H9 (cell line): Measurements from ENCODE around the gene NYAP1. TPM values are rescaled to one million over a fixed set of nuclear protein-coding genes. Genes with fewer than 3 reads are reported as not detected.

Source experiments
- DNase-seq: peaks from one replicate; pipeline ENCODE4 v3.0.0-alpha.2; 2017
- H2AFZ ChIP-seq: one replicate; pipeline ENCODE4 v1.6.1; 2013; ENCODE audit warnings: mild to moderate bottlenecking, low read length, control low read depth, moderate library complexity
- H2AK5ac ChIP-seq: 2 replicates; pipeline ENCODE4 v1.6.1; 2013; ENCODE audit warnings: low read length, control low read depth, mixed read lengths; ENCODE audit not compliant: insufficient read length
- H2BK120ac ChIP-seq: one replicate; pipeline ENCODE4 v1.6.1; 2013; ENCODE audit warnings: low read depth, mild to moderate bottlenecking, low read length, control low read depth, inconsistent platforms; ENCODE audit not compliant: poor library complexity, severe bottlenecking
- H2BK12ac ChIP-seq: 2 replicates; pipeline ENCODE4 v1.6.1; 2013; ENCODE audit warnings: low read length, control low read depth, mixed read lengths, low read depth; ENCODE audit not compliant: insufficient read length
- H2BK15ac ChIP-seq: 2 replicates; pipeline ENCODE4 v1.6.1; 2013; ENCODE audit warnings: low read depth, low read length, control low read depth
- H2BK20ac ChIP-seq: one replicate; pipeline ENCODE4 v1.6.1; 2013; ENCODE audit warnings: low read depth, mild to moderate bottlenecking, low read length, control low read depth, inconsistent platforms; ENCODE audit not compliant: poor library complexity, severe bottlenecking
- H2BK5ac ChIP-seq: 2 replicates; pipeline ENCODE4 v1.6.1; 2013; ENCODE audit warnings: low read length, control low read depth, mixed read lengths; ENCODE audit not compliant: insufficient read length
- H3K14ac ChIP-seq: 2 replicates; pipeline ENCODE4 v1.6.1; 2013; ENCODE audit warnings: low read length, control low read depth; ENCODE audit not compliant: insufficient read depth
- H3K18ac ChIP-seq: 2 replicates; pipeline ENCODE4 v1.6.1; 2013; ENCODE audit warnings: low read depth, mild to moderate bottlenecking, mixed read lengths, low read length, control low read depth; ENCODE audit not compliant: insufficient read length
- H3K23ac ChIP-seq: 2 replicates; pipeline ENCODE4 v1.6.1; 2013; ENCODE audit warnings: low read length, control low read depth, mixed read lengths, low read depth; ENCODE audit not compliant: insufficient read length
- H3K23me2 ChIP-seq: 2 replicates; pipeline ENCODE4 v1.6.1; 2013; ENCODE audit warnings: low read depth, mild to moderate bottlenecking, mixed read lengths, low read length, control low read depth; ENCODE audit not compliant: insufficient read length, poor library complexity, severe bottlenecking
- H3K27ac ChIP-seq: 2 replicates; pipeline ENCODE4 v1.5.1; 2013; ENCODE audit warnings: low read length, control low read depth, mixed read lengths, low read depth; ENCODE audit not compliant: insufficient read length
- H3K27me3 ChIP-seq: 2 replicates; pipeline ENCODE4 v1.6.1; 2013; ENCODE audit warnings: low read length, control low read depth, inconsistent platforms; ENCODE audit not compliant: insufficient read depth
- H3K4ac ChIP-seq: 2 replicates; pipeline ENCODE4 v1.6.1; 2013; ENCODE audit warnings: low read depth, mild to moderate bottlenecking, control low read depth, inconsistent platforms, low read length, moderate library complexity
- H3K4me1 ChIP-seq: 2 replicates; pipeline ENCODE4 v1.6.1; 2013; ENCODE audit warnings: low read length, control low read depth, inconsistent platforms; ENCODE audit not compliant: insufficient read depth
- H3K4me2 ChIP-seq: 2 replicates; pipeline ENCODE4 v1.6.1; 2013; ENCODE audit warnings: low read length, control low read depth, mixed read lengths; ENCODE audit not compliant: insufficient read length, insufficient read depth
- H3K56ac ChIP-seq: 2 replicates; pipeline ENCODE4 v1.6.1; 2013; ENCODE audit warnings: low read depth, mild to moderate bottlenecking, mixed read lengths, low read length, control low read depth; ENCODE audit not compliant: insufficient read length
- H3K79me1 ChIP-seq: 2 replicates; pipeline ENCODE4 v1.6.1; 2013; ENCODE audit warnings: low read depth, mild to moderate bottlenecking, moderate library complexity, low read length, control low read depth, inconsistent platforms; ENCODE audit not compliant: insufficient read depth, poor library complexity, severe bottlenecking
- H3K79me2 ChIP-seq: 2 replicates; pipeline ENCODE4 v1.6.1; 2013; ENCODE audit warnings: low read length, control low read depth, inconsistent platforms; ENCODE audit not compliant: insufficient read depth
- H3K9ac ChIP-seq: 2 replicates; pipeline ENCODE4 v1.6.1; 2013; ENCODE audit warnings: low read length, control low read depth, mixed read lengths; ENCODE audit not compliant: insufficient read length; ENCODE audit errors: extremely low read depth
- H3K9me3 ChIP-seq: one replicate; pipeline ENCODE4 v1.6.1; 2013; ENCODE audit warnings: low read depth, low read length, inconsistent platforms; ENCODE audit not compliant: control insufficient read depth
- H3T11ph ChIP-seq: one replicate; pipeline ENCODE4 v1.6.1; 2013; ENCODE audit warnings: mild to moderate bottlenecking, low read length, control low read depth, inconsistent platforms
- H4K20me1 ChIP-seq: one replicate; pipeline ENCODE4 v1.6.1; 2013; ENCODE audit not compliant: control insufficient read depth, insufficient read length, insufficient read depth
- H4K5ac ChIP-seq: 2 replicates; pipeline ENCODE4 v1.6.1; 2013; ENCODE audit warnings: low read depth, mild to moderate bottlenecking, mixed read lengths, low read length, control low read depth; ENCODE audit not compliant: insufficient read length
- H4K8ac ChIP-seq: replicated peaks from 2 replicates; pipeline ENCODE4 v1.6.1; 2013; ENCODE audit warnings: low read length, control low read depth, mixed read lengths, low read depth; ENCODE audit not compliant: insufficient read length
- H4K91ac ChIP-seq: 2 replicates; pipeline ENCODE4 v1.6.1; 2013; ENCODE audit warnings: low read depth, mild to moderate bottlenecking, moderate library complexity, mixed read lengths, low read length, control low read depth; ENCODE audit not compliant: insufficient read length
- H3K27ac Mint-ChIP-seq, 3 experiments: 2 replicates in 2 of 3; 3 replicates in 1 of 3; pipeline ENCODE4 v1.8.0; 2020 to 2021; ENCODE audit warnings: mixed read lengths in 3 of 3, mild to moderate bottlenecking in 1 of 3, moderate library complexity in 1 of 3
- H3K27me3 Mint-ChIP-seq: 2 replicates; pipeline ENCODE4 v1.8.0; 2021; ENCODE audit warnings: low read depth, mild to moderate bottlenecking, moderate library complexity, mixed read lengths
- H3K36me3 Mint-ChIP-seq, 3 experiments: 2 replicates in 2 of 3; 3 replicates in 1 of 3; pipeline ENCODE4 v1.8.0; 2020 to 2021; ENCODE audit warnings: low read depth in 3 of 3, mixed read lengths in 3 of 3; ENCODE audit not compliant: insufficient read depth in 1 of 3
- H3K4me1 Mint-ChIP-seq, 2 experiments: 2 replicates each; pipeline ENCODE4 v1.8.0; 2020; ENCODE audit warnings: mixed read lengths in 2 of 2
- H3K4me3 Mint-ChIP-seq, 2 experiments: 2 replicates in 1 of 2; 3 replicates in 1 of 2; pipeline ENCODE4 v1.8.0; 2020 to 2021; ENCODE audit warnings: mild to moderate bottlenecking in 2 of 2, mixed read lengths in 2 of 2, moderate library complexity in 1 of 2
- H3K9me3 Mint-ChIP-seq, 2 experiments: 2 replicates in 1 of 2; 3 replicates in 1 of 2; pipeline ENCODE4 v1.8.0; 2020; ENCODE audit warnings: mild to moderate bottlenecking in 2 of 2, mixed read lengths in 2 of 2, moderate library complexity in 1 of 2
- CTCF ChIP-seq: fragments of 200-600 bp; sonication (generic); conservative IDR thresholded peaks from 3 replicates; pipeline ENCODE4 v1.8.0; 2021; ENCODE audit warnings: antibody characterized with exemption, mild to moderate bottlenecking
- WGBS: extraction: QIAGEN DNeasy Blood & Tissue Kit; methylation state at CpG from one replicate; pipeline ENCODE4 v1.1.7; 2013; ENCODE audit warnings: missing lambda C conversion rate, low lambda C conversion rate, mixed read lengths; ENCODE audit not compliant: insufficient read length; ENCODE audit errors: extremely low coverage; 5-methylcytosine and 5-hydroxymethylcytosine counted together
- total RNA-seq: library from RNA; stranded (reverse); gene quantifications from 2 replicates; pipeline ENCODE4 v1.2.1, GENCODE V29; 2021

Gene NYAP1
- total RNA-seq, 1 experiment from 2014 or later: 3.2 TPM

- no peaks in the 10 kb centered on the region; the same call in 1 of the 2 replicates for H3K4me1 ChIP-seq
- H3K56ac ChIP-seq: no peak overlapping the region
- no peak overlapping the region for H3T11ph ChIP-seq
- no peak overlapping the region for H2BK12ac ChIP-seq
- H3K27ac ChIP-seq: no peak overlapping the region
- no peak overlapping the region for H3K14ac ChIP-seq
- H3K4me1 Mint-ChIP-seq: peaks cover 16 to 35% of the 10 kb centered on the region in 2 experiments
- H2AK5ac ChIP-seq: no peak overlapping the region
- WGBS: no CpG with 5 or more reads among the region's 30 CpGs
- H3K18ac ChIP-seq: no peak overlapping the region
- H3K27me3 ChIP-seq: no peaks in the 10 kb centered on the region
- H4K20me1 ChIP-seq: no peaks in the 10 kb centered on the region
- no peak overlapping the region for H4K8ac ChIP-seq
- no peaks in the 10 kb centered on the region for H3K79me1 ChIP-seq
- H3K9me3 Mint-ChIP-seq: no peaks in the 10 kb centered on the region; a peak in 1 of 5 replicates
- H3K36me3 Mint-ChIP-seq: peaks cover 0 to 5% (median 0%) of the 10 kb centered on the region in 3 experiments; a peak in 1 of 7 replicates
- no peak overlapping the region for H2BK5ac ChIP-seq
- no peak overlapping the region for H3K23ac ChIP-seq
- no peak overlapping the region for H3K9ac ChIP-seq
- no peak overlapping the region for H4K91ac ChIP-seq
- H3K4me3 Mint-ChIP-seq: peak overlapping the region; percentile 36 to 75; a peak in 4 of 5 replicates
- no peaks in the 10 kb centered on the region for H3K27me3 Mint-ChIP-seq
- no peak overlapping the region for H2BK20ac ChIP-seq
- peak; percentile 52 for DNase-seq
- peak; percentile 44; the same call in 2 of the 3 replicates for TF ChIP-seq CTCF
- no peak overlapping the region for H3K4ac ChIP-seq
- H4K5ac ChIP-seq: no peak overlapping the region
- no peaks in the 10 kb centered on the region for H3K79me2 ChIP-seq
- no peak overlapping the region for H2BK120ac ChIP-seq
- H3K4me2 ChIP-seq: peak overlapping the region; percentile 45
- H3K27ac Mint-ChIP-seq: no peak overlapping the region
- peaks cover 7% of the 10 kb centered on the region for H3K23me2 ChIP-seq
- H3K9me3 ChIP-seq: no peaks in the 10 kb centered on the region
- H2AFZ ChIP-seq: no peak overlapping the region
- H2BK15ac ChIP-seq: no peak overlapping the region
Measured at GRCh38 chr7:100476903-100477870, 6.5 kb upstream of the NYAP1 start.
